ENCODE results near the gene SLC9A7.

SLC9A7 gene

GRCh38 chrX:46571423-46572339 lies 187.2 kb downstream of the SLC9A7 start:
- DNase-seq = no peak

DNA sequence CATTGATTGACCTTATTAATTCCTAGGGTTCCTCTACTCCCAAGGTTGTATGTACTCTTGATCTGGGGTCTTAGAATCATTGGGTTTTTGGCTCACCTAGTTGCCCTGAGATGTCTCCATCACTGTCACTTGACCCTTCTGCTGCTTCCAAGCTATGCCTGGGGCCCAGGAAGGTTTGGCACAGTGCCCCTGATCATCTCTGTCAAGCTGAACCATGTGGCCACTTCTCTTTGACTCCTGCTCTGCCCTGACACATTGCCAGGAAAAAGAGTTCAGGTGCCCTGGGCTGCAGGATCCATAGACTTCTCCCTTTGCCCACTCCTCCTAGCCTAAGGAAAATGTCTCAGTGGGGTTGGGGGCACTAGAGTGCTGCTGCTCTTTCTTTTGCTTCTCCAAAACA lies 189.3 kb downstream of the SLC9A7 start:
- no peak for DNase-seq

DNA sequence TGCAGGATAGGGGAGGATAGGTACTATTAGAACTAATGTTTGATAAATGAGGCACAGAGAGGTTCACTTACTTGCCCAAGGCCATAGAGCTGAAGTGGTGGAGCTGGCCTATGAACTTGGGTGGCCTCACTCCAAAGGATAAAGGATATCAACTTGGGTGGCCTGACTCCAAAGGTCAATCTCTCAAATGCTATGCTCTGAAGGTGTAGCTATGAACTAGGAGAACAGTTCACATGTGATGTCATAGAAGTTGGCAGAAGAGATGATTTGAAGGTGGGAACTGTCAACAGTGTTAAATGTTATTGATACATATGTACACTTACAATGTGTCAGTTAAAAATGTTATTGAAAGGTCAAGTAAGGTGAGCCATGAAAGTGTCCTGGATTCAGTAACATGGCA lies 191.5 kb downstream of the SLC9A7 start:
- no peak for DNase-seq

GRCh38 chrX:46561824-46562657 lies 196.9 kb downstream of the SLC9A7 start:
- peak in 1 of 2 donors; percentile 21 for DNase-seq

GRCh38 chrX:46559062-46559461 lies 199.9 kb downstream of the SLC9A7 start:
- DNase-seq = no peak

- DNase-seq = peak; percentile 7 to 67
These were observed 204.0 kb downstream of the SLC9A7 start for GRCh38 chrX:46554942-46555341.

GRCh38 chrX:46553935-46554334 lies 205.0 kb downstream of the SLC9A7 start:
- no peak for DNase-seq

DNA sequence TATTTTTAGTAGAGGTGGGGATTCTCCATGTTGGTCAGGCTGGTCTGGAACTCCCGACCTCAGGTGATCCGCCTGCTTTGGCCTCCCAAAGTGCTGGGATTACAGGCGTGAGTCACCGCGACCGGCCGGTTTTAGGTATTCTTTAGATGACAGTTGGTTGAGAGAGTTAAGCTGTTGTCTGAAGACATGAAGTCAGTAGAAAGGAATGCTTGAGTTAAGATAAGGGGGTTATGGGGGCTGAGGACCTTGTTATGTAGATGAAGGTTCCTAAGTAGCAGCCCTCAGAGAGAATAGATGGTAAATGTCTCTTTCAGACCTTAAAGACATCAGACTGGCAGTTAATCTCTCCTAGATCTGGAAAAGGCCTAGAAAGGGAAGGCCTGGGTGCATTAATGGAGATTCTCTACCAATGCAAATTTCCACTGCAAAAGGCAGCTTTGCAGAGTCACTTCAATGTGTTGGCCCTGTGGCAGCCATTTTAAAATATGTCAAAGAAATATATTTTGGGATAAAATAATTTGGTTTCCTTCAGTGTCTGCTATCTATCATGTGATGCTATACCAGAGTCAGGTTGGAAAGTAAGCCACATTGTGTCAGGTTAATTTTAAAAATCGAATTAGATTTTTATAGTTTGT lies 207.3 kb downstream of the SLC9A7 start:
- DNase-seq = no peak

- no peak for DNase-seq
These were observed 209.0 kb downstream of the SLC9A7 start for GRCh38 chrX:46549914-46550313.

All from inflammatory macrophage (primary cell).